Measurements from ENCODE around the gene GATD1.

The GATD1 gene

DNA sequence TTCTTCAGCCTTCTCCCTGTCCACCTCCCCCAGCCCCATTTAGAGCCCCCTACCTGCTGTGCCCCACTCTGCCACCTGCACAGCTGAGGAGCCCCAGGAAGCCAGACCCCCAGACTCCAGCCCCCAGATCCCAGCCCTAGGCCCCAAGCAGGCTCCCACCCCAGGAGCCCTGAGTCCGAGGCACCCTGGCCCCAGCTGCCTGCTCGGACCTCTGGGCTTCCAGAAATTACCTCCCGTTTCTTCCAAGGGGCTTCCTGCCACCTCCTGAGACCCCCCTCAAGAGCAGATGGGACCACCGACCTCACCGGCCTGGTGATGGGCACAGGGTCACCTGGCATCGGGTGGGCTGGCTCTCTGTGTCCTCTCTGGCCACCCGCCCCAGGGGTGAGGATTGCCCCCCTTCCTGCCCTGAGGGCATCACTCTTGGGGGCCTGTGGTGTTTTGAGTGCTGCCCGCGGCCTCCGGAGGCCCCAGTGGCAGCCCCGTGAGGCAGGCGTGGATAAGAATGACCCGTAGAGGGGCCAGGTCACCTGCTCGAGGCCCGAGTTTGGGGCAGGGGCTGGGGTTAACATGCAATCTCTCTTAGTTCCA is 48.3 kb downstream of the GATD1 start:
- Mint-ChIP-seq H3K4me3 (no peak overlapping the region), H3K36me3 (ENCODE audit: low read depth) (no peaks in the 10 kb centered on the region), H3K9me3 (peaks cover 3% of the 10 kb centered on the region), H3K27ac (no peak overlapping the region), H3K4me1 (peaks cover 9% of the 10 kb centered on the region), H3K27me3 (ENCODE audit: low read depth, poor library complexity) (peaks cover 47% of the 10 kb centered on the region)
- TF ChIP-seq CTCF (IDR thresholded peaks at IDR 0.05): no peak
- no peak for DNase-seq

DNA sequence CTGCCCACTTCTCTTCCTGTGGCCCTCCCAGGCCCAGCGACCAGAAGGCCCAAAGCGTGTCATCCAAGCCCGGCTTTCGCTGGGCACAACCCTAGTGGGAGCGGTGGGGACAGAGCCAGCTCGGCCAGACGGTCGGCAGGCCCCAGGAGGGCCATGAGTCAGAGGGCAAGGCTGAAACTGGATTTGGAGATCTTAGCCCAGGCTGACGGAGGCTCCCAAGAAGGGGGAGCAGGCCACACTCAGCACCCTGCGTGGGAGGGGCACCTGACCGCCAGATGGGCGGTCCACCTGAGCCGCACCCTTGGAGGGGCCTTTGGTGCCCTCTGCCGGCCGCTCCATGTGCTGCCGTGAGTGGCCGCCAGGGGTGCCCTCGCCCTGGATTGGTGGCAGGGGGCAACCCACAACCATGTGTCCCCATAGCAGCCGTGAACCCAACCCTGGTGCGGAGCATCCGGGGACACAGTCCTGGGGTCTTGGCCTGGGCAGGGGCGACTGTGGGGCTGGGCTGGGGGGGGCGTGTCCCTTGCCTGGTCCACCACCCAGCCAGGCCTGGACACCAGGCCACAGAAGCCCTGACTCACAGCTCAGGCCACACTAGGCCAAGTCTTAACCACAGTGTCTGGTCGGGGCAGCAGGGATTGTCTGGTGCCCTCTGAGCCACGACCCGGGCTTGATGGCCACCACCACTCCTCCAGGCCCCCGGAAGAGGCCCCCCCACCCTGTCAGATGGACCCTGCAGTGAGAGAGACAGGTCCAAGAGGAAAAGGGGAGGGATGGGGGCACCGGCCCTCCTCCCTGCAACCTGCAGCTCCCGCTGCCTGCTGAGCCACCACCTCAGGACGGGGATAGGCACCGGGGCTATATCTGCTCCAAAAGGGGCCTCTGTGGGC is 49.2 kb downstream of the GATD1 start:
- peak; percentile 89 for DNase-seq
- peak; percentile 97 for TF ChIP-seq CTCF (IDR thresholded peaks at IDR 0.05)
- Mint-ChIP-seq H3K27ac (no peak overlapping the region), H3K4me1 (peaks cover 9% of the 10 kb centered on the region), H3K9me3 (no peaks in the 10 kb centered on the region), H3K4me3 (no peak overlapping the region), H3K36me3 (ENCODE audit: low read depth) (no peaks in the 10 kb centered on the region), H3K27me3 (ENCODE audit: low read depth, poor library complexity) (peaks cover 52% of the 10 kb centered on the region)

GRCh38 chr11:727281-727701 is 50.0 kb downstream of the GATD1 start:
- DNase-seq: no peak
- Mint-ChIP-seq H3K27me3 (ENCODE audit: low read depth, poor library complexity) (peaks cover 58% of the 10 kb centered on the region), H3K27ac (no peak overlapping the region), H3K36me3 (ENCODE audit: low read depth) (no peaks in the 10 kb centered on the region), H3K4me3 (no peak overlapping the region), H3K9me3 (no peaks in the 10 kb centered on the region), H3K4me1 (peaks cover 9% of the 10 kb centered on the region)
- TF ChIP-seq CTCF (IDR thresholded peaks at IDR 0.05): no peak

- Mint-ChIP-seq H3K9me3 (no peaks in the 10 kb centered on the region), H3K4me3 (peak overlapping the region; percentile 50), H3K4me1 (peaks cover 9% of the 10 kb centered on the region), H3K27ac (no peak overlapping the region), H3K36me3 (ENCODE audit: low read depth) (no peaks in the 10 kb centered on the region), H3K27me3 (ENCODE audit: low read depth, poor library complexity) (peaks cover 66% of the 10 kb centered on the region)
- DNase-seq: peak; percentile 65
- TF ChIP-seq CTCF (IDR thresholded peaks at IDR 0.05): no peak
These were observed 50.7 kb downstream of the GATD1 start for GRCh38 chr11:726278-727220.

DNA sequence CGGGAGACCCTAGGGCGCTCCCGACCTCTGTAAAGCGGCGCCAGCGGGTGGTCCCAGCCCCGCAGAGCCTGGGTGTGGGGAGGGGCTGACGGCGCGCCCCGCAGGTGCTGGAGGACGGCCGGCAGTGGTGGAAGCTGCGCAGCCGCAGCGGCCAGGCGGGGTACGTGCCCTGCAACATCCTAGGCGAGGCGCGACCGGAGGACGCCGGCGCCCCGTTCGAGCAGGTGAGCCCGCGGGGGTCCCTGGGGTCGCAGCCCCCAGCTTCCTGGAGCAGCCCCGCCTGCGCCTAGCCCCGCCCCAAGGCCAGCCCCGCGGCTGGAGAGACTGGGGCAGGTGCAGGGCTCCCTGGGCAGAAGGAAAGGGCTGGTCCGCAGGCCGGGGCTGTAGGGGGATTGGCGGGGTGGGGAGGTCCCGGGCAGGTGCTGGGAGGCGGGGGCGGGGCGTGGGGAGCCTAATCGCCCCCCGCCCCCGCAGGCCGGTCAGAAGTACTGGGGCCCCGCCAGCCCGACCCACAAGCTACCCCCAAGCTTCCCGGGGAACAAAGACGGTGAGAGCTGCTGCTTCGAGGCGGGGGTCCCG is 51.6 kb downstream of the GATD1 start:
- Mint-ChIP-seq H3K27me3 (ENCODE audit: low read depth, poor library complexity) (peaks cover 69% of the 10 kb centered on the region), H3K9me3 (no peaks in the 10 kb centered on the region), H3K27ac (no peak overlapping the region), H3K4me1 (peaks cover 9% of the 10 kb centered on the region), H3K4me3 (no peak overlapping the region), H3K36me3 (ENCODE audit: low read depth) (no peaks in the 10 kb centered on the region)
- DNase-seq: no peak
- no peak for TF ChIP-seq CTCF (IDR thresholded peaks at IDR 0.05)

Data from nephron progenitor cell (in vitro differentiated cells).